Vagina (tissue), 2 donors: ENCODE results near the gene TDRD5.

ENCODE experiments used
- POLR2A ChIP-seq, 2 donors: fragments of 450-650 bp; IDR thresholded peaks; one replicate each; pipeline ENCODE4 v1.6.1; 2017; ENCODE audit warnings: antibody characterized with exemption in 2 of 2, mild to moderate bottlenecking in 2 of 2, moderate library complexity in 2 of 2
- TF ChIP-seq, protein P1 (sequence below), 3 experiments: fragments of 450-650 bp in 2 of 3; fragments of 200-600 bp in 1 of 3; sonication (generic) in 1 of 3; IDR thresholded peaks; one replicate each; pipeline ENCODE4 v1.5.1; 2017 to 2019; ENCODE audit warnings: antibody characterized with exemption in 3 of 3, mild to moderate bottlenecking in 2 of 3, moderate library complexity in 2 of 3

DNA sequence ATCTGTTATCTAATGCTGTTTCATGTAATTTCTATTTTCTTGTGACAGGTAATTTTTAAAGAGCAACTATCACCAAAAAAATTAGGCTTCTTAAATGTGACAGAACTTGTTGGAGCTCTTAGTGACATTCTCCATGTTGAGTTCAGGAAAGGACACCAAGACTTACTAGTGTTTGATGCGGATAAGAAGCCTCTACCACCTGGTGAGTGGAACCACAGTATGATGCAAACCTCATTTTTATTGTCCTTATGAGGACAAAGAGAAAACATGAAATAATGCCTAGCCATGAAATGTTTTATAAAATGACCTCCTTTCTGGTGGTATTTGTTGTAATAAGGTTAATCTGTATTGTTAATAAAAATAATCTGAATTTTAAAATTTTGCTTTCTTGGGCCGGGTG is 39.1 kb downstream of the TDRD5 start:
- TF ChIP-seq POLR2A (IDR thresholded peaks at IDR 0.05), result no peak
- TF ChIP-seq, protein P1, sequence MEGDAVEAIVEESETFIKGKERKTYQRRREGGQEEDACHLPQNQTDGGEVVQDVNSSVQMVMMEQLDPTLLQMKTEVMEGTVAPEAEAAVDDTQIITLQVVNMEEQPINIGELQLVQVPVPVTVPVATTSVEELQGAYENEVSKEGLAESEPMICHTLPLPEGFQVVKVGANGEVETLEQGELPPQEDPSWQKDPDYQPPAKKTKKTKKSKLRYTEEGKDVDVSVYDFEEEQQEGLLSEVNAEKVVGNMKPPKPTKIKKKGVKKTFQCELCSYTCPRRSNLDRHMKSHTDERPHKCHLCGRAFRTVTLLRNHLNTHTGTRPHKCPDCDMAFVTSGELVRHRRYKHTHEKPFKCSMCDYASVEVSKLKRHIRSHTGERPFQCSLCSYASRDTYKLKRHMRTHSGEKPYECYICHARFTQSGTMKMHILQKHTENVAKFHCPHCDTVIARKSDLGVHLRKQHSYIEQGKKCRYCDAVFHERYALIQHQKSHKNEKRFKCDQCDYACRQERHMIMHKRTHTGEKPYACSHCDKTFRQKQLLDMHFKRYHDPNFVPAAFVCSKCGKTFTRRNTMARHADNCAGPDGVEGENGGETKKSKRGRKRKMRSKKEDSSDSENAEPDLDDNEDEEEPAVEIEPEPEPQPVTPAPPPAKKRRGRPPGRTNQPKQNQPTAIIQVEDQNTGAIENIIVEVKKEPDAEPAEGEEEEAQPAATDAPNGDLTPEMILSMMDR (IDR thresholded peaks at IDR 0.05), result no peak
